GM19099 (cell line): ENCODE data around the gene DNAJC5.
A peak's percentile ranks its signal among the peaks of the same experiment; 100 is the strongest.

Source experiments
- POLR2A ChIP-seq: IDR thresholded peaks from 3 replicates; pipeline ENCODE4 v1.6.1; 2011; ENCODE audit warnings: low read depth; ENCODE audit not compliant: insufficient read length; ENCODE audit errors: extremely low read depth

The DNAJC5 gene

GRCh38 chr20:63961664-63962425 lies 66.9 kb downstream of the DNAJC5 start:
- no peak for TF ChIP-seq POLR2A

GRCh38 chr20:63962426-63963347 lies 67.8 kb downstream of the DNAJC5 start:
- no peak for TF ChIP-seq POLR2A

GRCh38 chr20:63963348-63963741 lies 68.4 kb downstream of the DNAJC5 start:
- TF ChIP-seq POLR2A: no peak

GRCh38 chr20:63963784-63964301 lies 68.9 kb downstream of the DNAJC5 start:
- no peak for TF ChIP-seq POLR2A

- TF ChIP-seq POLR2A: no peak
Measured at GRCh38 chr20:63964412-63964811, 69.5 kb downstream of the DNAJC5 start.

- no peak for TF ChIP-seq POLR2A
Measured at GRCh38 chr20:63966172-63966943, 71.4 kb downstream of the DNAJC5 start.

GRCh38 chr20:63966944-63967322 lies 72.0 kb downstream of the DNAJC5 start:
- no peak for TF ChIP-seq POLR2A

- TF ChIP-seq POLR2A: no peak
Measured at GRCh38 chr20:63967330-63968135, 72.6 kb downstream of the DNAJC5 start.

GRCh38 chr20:63968136-63968927 lies 73.4 kb downstream of the DNAJC5 start:
- TF ChIP-seq POLR2A: no peak

- no peak for TF ChIP-seq POLR2A
Measured at GRCh38 chr20:63968928-63969760, 74.2 kb downstream of the DNAJC5 start.

- TF ChIP-seq POLR2A: peak; percentile 48
Measured at GRCh38 chr20:63969838-63970713, 75.2 kb downstream of the DNAJC5 start, which contains the start of gene ZNF512B. Gene ZNF512B, minus strand, starts transcription at chr20:63969930. Its CDS starts 1,980 bp downstream, at chr20:63967950.

GRCh38 chr20:63970714-63971431 lies 75.9 kb downstream of the DNAJC5 start:
- TF ChIP-seq POLR2A: no peak
